Measurements from ENCODE around the gene ADGRG4.

ADGRG4 gene

DNA sequence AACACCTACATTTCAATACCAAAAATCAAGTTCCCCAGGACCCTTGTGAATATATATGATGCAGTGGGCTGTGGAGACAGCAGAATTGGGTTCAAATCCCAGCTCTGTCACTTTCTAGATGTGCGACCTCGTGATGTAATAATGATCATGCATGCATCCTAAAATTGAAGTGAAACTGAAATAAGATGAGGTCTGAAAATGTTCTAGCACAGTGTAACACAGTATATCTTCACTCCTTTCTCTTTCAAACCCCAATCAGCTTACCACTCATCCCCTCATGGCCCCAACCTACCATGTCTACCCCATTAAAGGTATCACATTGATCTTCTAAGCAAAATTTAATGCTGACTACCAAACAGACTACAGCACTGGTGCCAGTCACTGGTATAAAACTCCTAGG, 117.0 kb downstream of the ADGRG4 start:
- no peaks in the 10 kb centered on the region for H4K20me1 ChIP-seq (ENCODE audit: insufficient read depth, low read length, poor library complexity, severe bottlenecking)
- no peaks in the 10 kb centered on the region for H3K9me3 ChIP-seq (ENCODE audit: insufficient read depth, low read depth, low read length)
- no peak overlapping the region for H3K9ac ChIP-seq (ENCODE audit: low read depth, low read length, poor library complexity, severe bottlenecking)
- H3F3A ChIP-seq (ENCODE audit: low read depth): no peaks in the 10 kb centered on the region
- H3K4me2 ChIP-seq (ENCODE audit: low read depth, low read length, poor library complexity, severe bottlenecking): no peak overlapping the region
- no peak overlapping the region for H2AFZ ChIP-seq (ENCODE audit: low read length)
- no peaks in the 10 kb centered on the region for H3K27me3 ChIP-seq (ENCODE audit: insufficient read depth, low read length, poor library complexity, severe bottlenecking)
- H3K9me2 ChIP-seq (replicated peaks; ENCODE audit: low read depth, low read length): no peaks in the 10 kb centered on the region
- no peak overlapping the region for H3K4me3 ChIP-seq (ENCODE audit: low read length, poor library complexity, severe bottlenecking)
- no peaks in the 10 kb centered on the region for H3K79me2 ChIP-seq (ENCODE audit: insufficient read depth, low read length)
- TF ChIP-seq EZH2phosphoT487 (IDR thresholded peaks at IDR 0.05; ENCODE audit: borderline replicate concordance) (no peak), CTCF (conservative IDR thresholded peaks at IDR 0.05; ENCODE audit: low read length) (no peak)
- no peaks in the 10 kb centered on the region for H3K36me3 ChIP-seq (ENCODE audit: insufficient read depth, low read length)
- no peaks in the 10 kb centered on the region for H3K4me1 ChIP-seq (ENCODE audit: insufficient read depth, low read length, poor library complexity, severe bottlenecking)

DNA sequence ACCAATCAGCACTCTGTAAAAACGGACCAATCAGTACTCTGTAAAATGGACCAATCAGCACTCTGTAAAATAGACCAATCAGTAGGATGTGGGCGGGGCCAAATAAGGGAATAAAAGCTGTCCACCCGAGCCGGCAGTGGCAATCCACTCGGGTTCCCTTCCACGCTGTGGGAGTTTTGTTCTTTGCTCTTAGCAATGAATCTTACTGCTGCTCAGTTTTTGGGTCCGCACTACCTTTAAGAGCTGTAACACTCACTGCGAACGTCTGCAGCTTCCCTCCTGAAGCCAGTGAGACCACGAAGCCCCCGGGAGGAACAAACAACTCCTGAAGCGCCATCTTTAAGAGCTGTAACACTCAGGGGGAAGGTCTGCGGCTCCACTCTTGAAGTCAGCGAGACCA, 120.6 kb downstream of the ADGRG4 start:
- no peak overlapping the region for H3K9ac ChIP-seq (ENCODE audit: low read depth, low read length, poor library complexity, severe bottlenecking)
- no peaks in the 10 kb centered on the region for H3K4me1 ChIP-seq (ENCODE audit: insufficient read depth, low read length, poor library complexity, severe bottlenecking)
- no peaks in the 10 kb centered on the region for H4K20me1 ChIP-seq (ENCODE audit: insufficient read depth, low read length, poor library complexity, severe bottlenecking)

GRCh38 chrX:136423724-136424123, 123.0 kb downstream of the ADGRG4 start:
- TF ChIP-seq EZH2phosphoT487 (IDR thresholded peaks at IDR 0.05; ENCODE audit: borderline replicate concordance) (no peak), CTCF (conservative IDR thresholded peaks at IDR 0.05; ENCODE audit: low read length) (no peak)
- Histone ChIP-seq H3K36me3 (ENCODE audit: insufficient read depth, low read length) (no peaks in the 10 kb centered on the region), H3K9me3 (ENCODE audit: insufficient read depth, low read depth, low read length) (no peaks in the 10 kb centered on the region), H3F3A (ENCODE audit: low read depth) (no peaks in the 10 kb centered on the region), H3K9ac (ENCODE audit: low read depth, low read length, poor library complexity, severe bottlenecking) (no peak overlapping the region), H3K4me1 (ENCODE audit: insufficient read depth, low read length, poor library complexity, severe bottlenecking) (no peaks in the 10 kb centered on the region), H2AFZ (ENCODE audit: low read length) (no peak overlapping the region), H3K9me2 (replicated peaks; ENCODE audit: low read depth, low read length) (no peaks in the 10 kb centered on the region), H3K4me2 (ENCODE audit: low read depth, low read length, poor library complexity, severe bottlenecking) (no peak overlapping the region), H3K79me2 (ENCODE audit: insufficient read depth, low read length) (no peaks in the 10 kb centered on the region), H3K27me3 (ENCODE audit: insufficient read depth, low read length, poor library complexity, severe bottlenecking) (no peaks in the 10 kb centered on the region), H4K20me1 (ENCODE audit: insufficient read depth, low read length, poor library complexity, severe bottlenecking) (no peaks in the 10 kb centered on the region), H3K4me3 (ENCODE audit: low read length, poor library complexity, severe bottlenecking) (no peak overlapping the region)

More for the DNA sequence above, 120.6 kb downstream of the ADGRG4 start:
- Histone ChIP-seq H3F3A (ENCODE audit: low read depth) (no peaks in the 10 kb centered on the region), H3K36me3 (ENCODE audit: insufficient read depth, low read length) (no peaks in the 10 kb centered on the region), H3K4me2 (ENCODE audit: low read depth, low read length, poor library complexity, severe bottlenecking) (no peak overlapping the region), H3K9me3 (ENCODE audit: insufficient read depth, low read depth, low read length) (no peaks in the 10 kb centered on the region), H3K79me2 (ENCODE audit: insufficient read depth, low read length) (no peaks in the 10 kb centered on the region), H3K9me2 (replicated peaks; ENCODE audit: low read depth, low read length) (no peaks in the 10 kb centered on the region), H2AFZ (ENCODE audit: low read length) (no peak overlapping the region), H3K27me3 (ENCODE audit: insufficient read depth, low read length, poor library complexity, severe bottlenecking) (no peaks in the 10 kb centered on the region), H3K4me3 (ENCODE audit: low read length, poor library complexity, severe bottlenecking) (no peak overlapping the region)
- TF ChIP-seq EZH2phosphoT487 (IDR thresholded peaks at IDR 0.05; ENCODE audit: borderline replicate concordance): no peak
- TF ChIP-seq CTCF (conservative IDR thresholded peaks at IDR 0.05; ENCODE audit: low read length): no peak

Measured in Loucy (cell line).